Measurements from ENCODE around the gene PLAC8L1. TPM values are rescaled to one million over a fixed set of nuclear protein-coding genes. Genes with fewer than 3 reads are reported as not detected.

Gene PLAC8L1
- total and polyA plus RNA-seq, 2 experiments from 2014 or later, result 1.1 TPM; not detected in 1

GRCh38 chr5:146079695-146080373 is 25.5 kb downstream of the PLAC8L1 start:
- Histone ChIP-seq H3K4me1 (ENCODE audit: low read depth) (peaks cover 11% of the 10 kb centered on the region), H3K36me3 (no peaks in the 10 kb centered on the region), H3K4me3 (no peak overlapping the region), H3K9me3 (ENCODE audit: low read depth) (no peaks in the 10 kb centered on the region), H3K27me3 (no peaks in the 10 kb centered on the region), H3K27ac (no peak overlapping the region)
- peak in 1 of 2 donors; percentile 47 for DNase-seq (ENCODE audit: low read depth in 1 of 2, low spot score in 1 of 2)
- TF ChIP-seq CTCF (IDR thresholded peaks at IDR 0.05; ENCODE audit: low read depth, low read length), result no peak

- no peaks in the 10 kb centered on the region for H3K27me3 ChIP-seq
- H3K9me3 ChIP-seq (ENCODE audit: low read depth), result no peaks in the 10 kb centered on the region
- H3K4me1 ChIP-seq (ENCODE audit: low read depth), result peaks cover 13% of the 10 kb centered on the region
- DNase-seq (ENCODE audit: low read depth in 1 of 2, low spot score in 1 of 2), result no peak
- no peak for TF ChIP-seq CTCF (IDR thresholded peaks at IDR 0.05; ENCODE audit: low read depth, low read length)
- no peak overlapping the region for H3K4me3 ChIP-seq
- H3K27ac ChIP-seq, result no peak overlapping the region
- no peaks in the 10 kb centered on the region for H3K36me3 ChIP-seq
Observed at GRCh38 chr5:146078566-146078965, 26.8 kb downstream of the PLAC8L1 start.

GRCh38 chr5:146076455-146076854 is 28.9 kb downstream of the PLAC8L1 start:
- no peaks in the 10 kb centered on the region for H3K9me3 ChIP-seq (ENCODE audit: low read depth)
- DNase-seq (ENCODE audit: low read depth in 1 of 2, low spot score in 1 of 2), result peak in 1 of 2 donors; percentile 39
- H3K4me1 ChIP-seq (ENCODE audit: low read depth), result peaks cover 34% of the 10 kb centered on the region
- no peaks in the 10 kb centered on the region for H3K36me3 ChIP-seq
- H3K4me3 ChIP-seq, result no peak overlapping the region
- no peak overlapping the region for H3K27ac ChIP-seq
- TF ChIP-seq CTCF (IDR thresholded peaks at IDR 0.05; ENCODE audit: low read depth, low read length), result no peak
- no peaks in the 10 kb centered on the region for H3K27me3 ChIP-seq

- no peak for TF ChIP-seq CTCF (IDR thresholded peaks at IDR 0.05; ENCODE audit: low read depth, low read length)
- peaks cover 39% of the 10 kb centered on the region for H3K4me1 ChIP-seq (ENCODE audit: low read depth)
- H3K36me3 ChIP-seq, result no peaks in the 10 kb centered on the region
- no peak overlapping the region for H3K4me3 ChIP-seq
- no peak for DNase-seq (ENCODE audit: low read depth in 1 of 2, low spot score in 1 of 2)
- no peaks in the 10 kb centered on the region for H3K9me3 ChIP-seq (ENCODE audit: low read depth)
- no peaks in the 10 kb centered on the region for H3K27me3 ChIP-seq
- no peak overlapping the region for H3K27ac ChIP-seq
Observed at GRCh38 chr5:146076028-146076427, 29.3 kb downstream of the PLAC8L1 start.

GRCh38 chr5:146073239-146073900 is 32.0 kb downstream of the PLAC8L1 start:
- Histone ChIP-seq H3K27ac (peak overlapping the region; percentile 94), H3K4me3 (no peak overlapping the region), H3K9me3 (ENCODE audit: low read depth) (no peaks in the 10 kb centered on the region), H3K36me3 (no peaks in the 10 kb centered on the region), H3K27me3 (no peaks in the 10 kb centered on the region), H3K4me1 (ENCODE audit: low read depth) (peaks cover 49% of the 10 kb centered on the region)
- DNase-seq (ENCODE audit: low read depth in 1 of 2, low spot score in 1 of 2), result no peak
- no peak for TF ChIP-seq CTCF (IDR thresholded peaks at IDR 0.05; ENCODE audit: low read depth, low read length)

Measured in cardiac muscle cell (in vitro differentiated cells and primary cell).